H1 (cell line): Measurements from ENCODE around the gene SLC4A1AP. TPM values are rescaled to one million over a fixed set of nuclear protein-coding genes. Genes with fewer than 3 reads are reported as not detected.

Experiments used
- CTCF ChIA-PET: fragments of 300-600 bp; sonication (Branson Sonifier 250); formaldehyde crosslinking; loops from one replicate; lab custom pipeline; 2021; ENCODE audit not compliant: partially characterized antibody; lab: Charles Lee
- POLR2A ChIA-PET: fragments of 300-600 bp; sonication (Branson Sonifier 250); formaldehyde crosslinking; loops from one replicate; lab custom pipeline; 2021; ENCODE audit warnings: inconsistent platforms; ENCODE audit not compliant: partially characterized antibody; lab: Charles Lee
- DNase-seq, 2 experiments: peaks; one replicate each; pipeline versions ENCODE4 v3.0.0 to v3.0.0-alpha.2; 2010 to 2022; ENCODE audit warnings: low spot score in 2 of 2, low read depth in 1 of 2, mixed read lengths in 1 of 2
- FAIRE-seq: peaks from 2 replicates; lab custom pipeline; 2011; peaks lifted over from hg19 to GRCh38; lab: Jason Lieb, UNC
- H2AFZ ChIP-seq: 2 replicates; pipeline ENCODE4 v1.8.1; 2012; ENCODE audit warnings: low read length, inconsistent platforms
- H2AK5ac ChIP-seq: 2 replicates; pipeline ENCODE4 v1.6.1; 2013; ENCODE audit warnings: low read depth, low read length
- H2BK120ac ChIP-seq: replicated peaks from 2 replicates; pipeline ENCODE3; 2013; ENCODE audit warnings: low read depth, low read length, inconsistent platforms
- H2BK12ac ChIP-seq: 2 replicates; pipeline ENCODE4 v1.6.1; 2013; ENCODE audit warnings: low read depth, low read length
- H2BK15ac ChIP-seq: 2 replicates; pipeline ENCODE4 v1.6.1; 2013; ENCODE audit warnings: low read length
- H2BK20ac ChIP-seq: 2 replicates; pipeline ENCODE4 v1.6.1; 2013; ENCODE audit warnings: low read length
- H2BK5ac ChIP-seq: 2 replicates; pipeline ENCODE4 v1.6.1; 2013; ENCODE audit warnings: low read depth, low read length
- H3K14ac ChIP-seq: 2 replicates; pipeline ENCODE4 v1.6.1; 2013; ENCODE audit warnings: inconsistent platforms; ENCODE audit not compliant: insufficient read length
- H3K18ac ChIP-seq: 2 replicates; pipeline ENCODE4 v1.6.1; 2013; ENCODE audit warnings: low read length; ENCODE audit errors: extremely low read depth
- H3K23ac ChIP-seq: 2 replicates; pipeline ENCODE4 v1.6.1; 2013; ENCODE audit warnings: inconsistent platforms; ENCODE audit not compliant: insufficient read length
- H3K23me2 ChIP-seq: 2 replicates; pipeline ENCODE4 v1.6.1; 2013; ENCODE audit warnings: low read depth, low read length
- H3K27ac ChIP-seq: 2 replicates; pipeline ENCODE4 v1.6.1; 2011; ENCODE audit warnings: low read depth, low read length, inconsistent platforms
- H3K27me3 ChIP-seq, 4 experiments: replicated peaks in 1 of 4; 1 replicate in 1 of 4; 2 replicates in 3 of 4; pipeline versions ENCODE4 v1.6.1 to v1.8.1; 2011 to 2013; ENCODE audit warnings: low read length in 3 of 4, mild to moderate bottlenecking in 3 of 4, inconsistent platforms in 2 of 4, mixed read lengths in 2 of 4, moderate library complexity in 1 of 4; ENCODE audit not compliant: control insufficient read depth in 3 of 4, insufficient read depth in 3 of 4; ENCODE audit errors: extremely low read depth in 1 of 4
- H3K36me3 ChIP-seq, 4 experiments: 2 replicates each; pipeline versions ENCODE4 v1.6.1 to v1.8.1; 2011 to 2013; ENCODE audit warnings: mild to moderate bottlenecking in 4 of 4, low read length in 3 of 4, moderate library complexity in 2 of 4, control low read depth in 1 of 4, inconsistent platforms in 1 of 4; ENCODE audit not compliant: insufficient read depth in 4 of 4, control insufficient read depth in 2 of 4
- H3K4ac ChIP-seq: replicated peaks from 2 replicates; pipeline ENCODE3; 2013; ENCODE audit warnings: low read length, low read depth, mixed read lengths, inconsistent platforms; ENCODE audit not compliant: insufficient read length
- H3K4me1 ChIP-seq, 4 experiments: replicated peaks in 1 of 4; 1 replicate in 1 of 4; 2 replicates in 3 of 4; pipeline versions ENCODE4 v1.6.1 to v1.8.1; 2011 to 2013; ENCODE audit warnings: low read length in 3 of 4, inconsistent platforms in 2 of 4, mixed read lengths in 1 of 4; ENCODE audit not compliant: insufficient read depth in 4 of 4, control insufficient read depth in 3 of 4
- H3K4me2 ChIP-seq, 2 experiments: 2 replicates each; pipeline versions ENCODE4 v1.6.1 to v1.8.1; 2011 to 2013; ENCODE audit warnings: low read depth in 2 of 2, low read length in 2 of 2, control low read depth in 1 of 2, inconsistent platforms in 1 of 2, mild to moderate bottlenecking in 1 of 2; ENCODE audit not compliant: insufficient read depth in 1 of 2
- H3K4me3 ChIP-seq, 4 experiments: fragments of 200-600, 300-600 bp in 1 of 4; sonication (generic), shearing (Covaris generic), sonication (Bioruptor Twin) in 1 of 4; 2 replicates each; pipeline versions ENCODE4 v1.5.1 to v1.8.1; 2011 to 2016; ENCODE audit warnings: low read length in 4 of 4, low read depth in 3 of 4, control low read depth in 2 of 4, inconsistent platforms in 2 of 4, mild to moderate bottlenecking in 2 of 4, mixed read lengths in 1 of 4, moderate library complexity in 1 of 4; ENCODE audit not compliant: insufficient read depth in 2 of 4; ENCODE audit errors: extremely low read depth in 1 of 4
- H3K56ac ChIP-seq: replicated peaks from 2 replicates; pipeline ENCODE3; 2013; ENCODE audit warnings: low read depth, mild to moderate bottlenecking, mixed read lengths, low read length, inconsistent platforms; ENCODE audit not compliant: insufficient read length
- H3K79me1 ChIP-seq: 2 replicates; pipeline ENCODE4 v1.6.1; 2013; ENCODE audit warnings: low read depth, low read length, control low read depth
- H3K79me2 ChIP-seq, 2 experiments: 2 replicates each; pipeline versions ENCODE4 v1.6.1 to v1.8.1; 2012 to 2013; ENCODE audit warnings: low read length in 2 of 2, mild to moderate bottlenecking in 2 of 2, inconsistent platforms in 1 of 2; ENCODE audit not compliant: insufficient read depth in 2 of 2, control insufficient read depth in 1 of 2
- H3K9ac ChIP-seq, 4 experiments: replicated peaks in 1 of 4; 1 replicate in 1 of 4; 2 replicates in 3 of 4; pipeline versions ENCODE4 v1.6.1 to v1.8.1; 2011 to 2013; ENCODE audit warnings: low read depth in 3 of 4, low read length in 3 of 4, control low read depth in 2 of 4, mild to moderate bottlenecking in 2 of 4, moderate library complexity in 2 of 4, inconsistent platforms in 1 of 4; ENCODE audit errors: extremely low read depth in 1 of 4
- H3K9me3 ChIP-seq, 2 experiments: 2 replicates each; pipeline versions ENCODE4 v1.6.1 to v1.8.1; 2012 to 2013; ENCODE audit warnings: mild to moderate bottlenecking in 2 of 2, moderate library complexity in 2 of 2, control low read depth in 1 of 2, inconsistent platforms in 1 of 2, low read depth in 1 of 2, low read length in 1 of 2, mixed read lengths in 1 of 2; ENCODE audit not compliant: insufficient read depth in 2 of 2
- H4K20me1 ChIP-seq, 2 experiments: replicated peaks in 1 of 2; 2 replicates each; pipeline versions ENCODE3 to v1.8.1; 2011 to 2013; ENCODE audit warnings: inconsistent platforms in 2 of 2, low read length in 2 of 2, mild to moderate bottlenecking in 1 of 2; ENCODE audit not compliant: insufficient read depth in 2 of 2, control insufficient read depth in 1 of 2
- H4K5ac ChIP-seq: 2 replicates; pipeline ENCODE4 v1.6.1; 2013; ENCODE audit warnings: low read length, low read depth, mixed read lengths, inconsistent platforms; ENCODE audit not compliant: insufficient read length
- H4K8ac ChIP-seq: 2 replicates; pipeline ENCODE4 v1.8.0; 2013; ENCODE audit warnings: mild to moderate bottlenecking, moderate library complexity, low read length, inconsistent platforms; ENCODE audit not compliant: insufficient read depth; ENCODE audit errors: extremely low read depth
- H4K91ac ChIP-seq: replicated peaks from 2 replicates; pipeline ENCODE3; 2013; ENCODE audit warnings: low read length, mixed read lengths, inconsistent platforms; ENCODE audit not compliant: insufficient read length
- WGBS, 2 experiments: shearing (Covaris generic) in 1 of 2; methylation state at CpG; one replicate each; pipeline versions ENCODE4 v1.1.6 to v1.1.7; 2013 to 2015; ENCODE audit warnings: low lambda C conversion rate in 2 of 2, mixed read lengths in 2 of 2, inconsistent platforms in 1 of 2, low coverage in 1 of 2, missing lambda C conversion rate in 1 of 2; ENCODE audit not compliant: insufficient replicate concordance in 2 of 2, insufficient coverage in 1 of 2, insufficient read length in 1 of 2; ENCODE audit errors: extremely low coverage in 1 of 2, missing lambda C conversion rate in 1 of 2; 5-methylcytosine and 5-hydroxymethylcytosine counted together
- polyA plus RNA-seq, 7 experiments: library from polyadenylated mRNA; depleted of rRNA in 3 of 7; stranded (reverse) in 5 of 7; unstranded in 2 of 7; fragments of >200 nt in 5 of 7; fragments of 200-250 nt in 2 of 7; gene quantifications; 1 replicate in 5 of 7; 2 replicates in 1 of 7; 4 replicates in 1 of 7; pipeline versions ENCODE4 v1.2.1 to v1.2.3, GENCODE V29; 2011 to 2013; ENCODE audit warnings: missing spikeins in 2 of 7, mixed read lengths in 2 of 7
- total RNA-seq: library from RNA; stranded (reverse); fragmentation: NEBNext Ultra II Directional; extraction: Animal tissue kit (Norgen Biotek cat#: 25700); gene quantifications from 2 replicates; pipeline ENCODE4 v1.2.1, GENCODE V29; 2021

SLC4A1AP gene
- total and polyA plus RNA-seq, 2 of the 8 experiments (the other 6 are each of a cell fraction or from before 2014, with no cell fraction given) = 8.1 to 18.4 TPM

DNA sequence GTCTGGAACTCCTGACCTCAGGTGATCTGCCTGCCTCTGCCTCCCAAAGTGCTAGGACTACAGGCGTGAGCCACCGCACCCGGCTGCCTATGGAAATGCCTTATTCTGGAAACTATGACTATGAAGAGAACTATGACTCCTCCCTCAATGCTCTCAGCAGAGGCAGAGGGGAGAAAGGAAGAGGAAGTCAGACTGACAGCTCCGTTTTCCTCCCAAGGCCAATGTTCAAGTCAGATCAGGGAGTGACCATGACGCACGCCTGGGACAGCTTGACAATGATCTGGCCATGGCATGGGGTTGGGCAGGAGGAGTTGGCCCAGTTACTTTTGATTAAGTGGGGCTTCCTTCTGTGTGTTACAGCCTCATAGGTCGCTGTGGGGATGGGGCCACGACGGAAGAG lies 63.6 kb downstream of the SLC4A1AP start:
- no peak overlapping the region for H3K9ac ChIP-seq
- H3K27ac ChIP-seq = no peak overlapping the region
- no peaks in the 10 kb centered on the region for H3K23me2 ChIP-seq
- H3K27me3 ChIP-seq = no peaks in the 10 kb centered on the region; a peak in 1 of 7 replicates
- H2BK120ac ChIP-seq = no peak overlapping the region
- no peak overlapping the region for H2BK5ac ChIP-seq
- no peak overlapping the region for H3K56ac ChIP-seq
- H3K4me3 ChIP-seq = no peak overlapping the region
- no peak overlapping the region for H4K5ac ChIP-seq
- no peaks in the 10 kb centered on the region for H3K9me3 ChIP-seq
- no peaks in the 10 kb centered on the region for H3K36me3 ChIP-seq
- H2BK12ac ChIP-seq = no peak overlapping the region
- no peak overlapping the region for H2BK15ac ChIP-seq
- H3K4me2 ChIP-seq = no peak overlapping the region
- H3K79me2 ChIP-seq = no peaks in the 10 kb centered on the region
- H2AK5ac ChIP-seq = no peak overlapping the region
- H3K23ac ChIP-seq = no peak overlapping the region
- no peak overlapping the region for H3K18ac ChIP-seq
- H3K4ac ChIP-seq = no peak overlapping the region
- H4K8ac ChIP-seq = no peak overlapping the region
- 96% methylated on average over 9 of the region's 9 CpGs; no CpG with 5 or more reads in 1 of the 2 experiments for WGBS, 2 experiments
- H4K20me1 ChIP-seq = no peaks in the 10 kb centered on the region
- POLR2A ChIA-PET = interaction anchor here (2.2 kb wide), 1 partner anchor 9 kb away, joined by 6 read pairs; no protein-coding TSS in a partner anchor
- peaks cover 8 to 21% (median 10%) of the 10 kb centered on the region in 4 experiments for H3K4me1 ChIP-seq
- FAIRE-seq = no peak
- no peak overlapping the region for H3K14ac ChIP-seq
- H4K91ac ChIP-seq = no peak overlapping the region
- CTCF ChIA-PET = interaction anchor here (0.6 to 1.3 kb wide), 2 partner anchors 8 to 46 kb away, joined by 4 to 5 read pairs; no protein-coding TSS in a partner anchor
- no peak overlapping the region for H2AFZ ChIP-seq
- no peak overlapping the region for H2BK20ac ChIP-seq
- no peak for DNase-seq
- H3K79me1 ChIP-seq = no peaks in the 10 kb centered on the region
